GM19328 (cell line): Measurements from ENCODE around the gene CLEC2B.
"Not testable (repeated sequence)": the region's sequence is repeated elsewhere in the genome, so short reads cannot be mapped to it uniquely, and the experiment has no call there.

Experiments
- ATAC-seq: cut with Tn5 transposase; IDR thresholded peaks from one replicate; pipeline ENCODE4 v1.9.1; 2021; ENCODE audit warnings: mild to moderate bottlenecking, moderate library complexity; ENCODE audit not compliant: unreplicated experiment

CLEC2B gene

DNA sequence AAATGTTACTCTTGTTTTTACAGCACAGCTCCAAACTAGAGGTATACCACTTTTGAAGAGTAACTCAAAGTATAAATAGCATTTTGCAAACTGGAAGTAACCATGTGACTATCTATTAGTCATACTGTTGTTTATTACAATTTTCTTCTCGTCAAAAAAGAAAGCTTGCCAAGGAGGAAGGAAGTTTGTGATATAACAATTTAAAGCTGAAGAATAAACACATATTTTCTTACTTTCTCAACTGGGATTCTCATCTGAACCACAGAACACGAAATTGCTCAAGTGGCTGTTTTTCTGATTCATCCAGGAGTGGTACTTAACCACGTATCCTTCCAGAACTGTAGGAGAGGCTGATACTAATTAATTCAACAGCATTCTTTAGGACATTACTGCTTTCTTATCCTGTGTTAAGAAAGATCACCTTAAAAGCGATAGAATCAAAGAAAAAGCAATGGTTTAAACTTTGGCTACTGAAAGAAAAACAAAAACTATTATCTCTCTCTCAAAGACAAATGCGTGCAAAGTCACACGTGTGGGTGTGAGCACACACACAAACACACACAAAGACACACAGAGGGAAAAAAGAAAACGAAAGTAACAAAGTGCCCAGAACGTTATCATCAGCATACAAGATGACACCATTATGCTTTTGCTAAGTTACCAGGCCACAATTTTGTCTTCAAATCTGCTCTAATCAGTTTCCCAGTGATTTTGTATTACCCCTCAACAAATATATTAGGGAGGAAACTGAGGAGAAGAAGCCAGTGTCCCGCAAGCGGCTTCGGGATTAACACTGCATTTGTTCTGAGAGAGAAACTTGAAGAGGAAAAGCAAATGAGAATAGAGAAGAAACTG lies at the start of gene CLEC2B:
Gene CLEC2B (minus strand): TSS at position 48 of the 855 bp plus-strand sequence.
- ATAC-seq, result no peak

DNA sequence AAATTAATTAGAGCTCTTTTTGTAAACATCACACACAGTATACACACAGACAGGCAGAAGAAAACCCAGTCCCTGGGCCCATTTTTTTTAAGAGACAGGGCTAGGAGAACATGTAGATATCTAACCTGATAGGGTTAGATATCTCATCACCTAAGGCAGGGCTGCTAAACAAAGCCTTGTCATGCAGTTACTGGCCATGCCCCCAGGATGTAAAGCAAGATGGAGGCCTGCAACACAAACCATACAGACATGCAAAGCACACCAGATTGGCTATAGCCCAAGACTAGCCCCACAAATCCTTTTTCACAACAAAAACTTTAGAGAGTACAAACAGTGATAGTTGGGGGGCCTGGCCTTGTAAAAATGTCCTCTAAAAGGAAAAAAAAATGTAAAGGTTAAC lies 42.6 kb upstream of the CLEC2B start:
- no peak for ATAC-seq

DNA sequence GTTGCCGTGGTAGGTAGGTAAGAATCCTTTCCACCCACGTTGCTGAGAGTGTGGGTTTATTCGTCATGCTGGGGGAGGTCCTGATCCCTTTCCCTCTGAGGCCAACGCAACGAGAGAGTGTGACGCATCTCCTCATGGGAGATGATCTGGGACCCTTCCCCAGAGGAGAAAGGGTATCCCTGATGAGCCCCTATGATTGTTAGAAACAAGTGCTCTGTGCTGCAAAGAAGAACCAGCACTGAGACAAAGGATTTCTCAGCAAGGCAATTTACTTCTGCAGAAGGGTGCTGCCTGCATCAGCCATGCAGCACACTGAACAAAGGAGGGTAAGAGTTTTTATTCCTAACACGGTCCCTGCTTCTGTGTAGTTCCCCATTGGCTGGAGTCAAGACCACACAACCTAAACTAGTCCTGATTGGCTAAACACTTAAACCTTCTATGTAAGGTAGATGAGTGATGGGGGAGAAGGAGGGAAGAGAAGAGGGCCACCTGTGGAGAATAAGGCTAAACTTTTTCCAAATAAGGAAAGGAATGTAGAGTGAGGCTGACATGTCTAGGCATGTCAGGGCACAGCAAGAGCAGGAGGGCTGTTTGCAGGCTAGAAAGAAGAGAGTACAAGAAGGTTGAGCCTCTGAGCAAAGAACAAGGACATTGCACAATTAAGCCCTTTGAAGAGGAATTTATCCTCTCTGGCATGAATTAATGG lies 41.7 kb upstream of the CLEC2B start:
- ATAC-seq, result no peak

DNA sequence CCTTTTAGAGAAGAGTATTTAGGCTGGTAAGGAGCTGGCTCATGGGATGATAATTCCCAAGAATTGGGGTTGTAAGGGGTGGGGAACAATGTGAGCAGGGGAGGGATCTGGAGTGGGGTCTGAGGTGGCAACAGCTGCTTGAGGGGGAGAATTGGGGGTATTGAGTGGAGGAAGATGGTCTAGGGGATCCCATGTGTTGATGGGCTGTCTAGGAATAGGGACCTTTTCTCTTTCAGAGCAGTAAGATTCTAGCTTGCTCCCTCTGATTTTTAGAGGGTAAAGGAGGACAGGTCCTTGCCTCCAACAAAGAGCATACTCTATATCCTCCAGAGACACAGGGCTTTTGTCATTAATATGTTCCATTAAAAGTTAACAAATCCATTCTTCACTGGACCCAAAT lies 40.6 kb upstream of the CLEC2B start:
- ATAC-seq, result no peak

DNA sequence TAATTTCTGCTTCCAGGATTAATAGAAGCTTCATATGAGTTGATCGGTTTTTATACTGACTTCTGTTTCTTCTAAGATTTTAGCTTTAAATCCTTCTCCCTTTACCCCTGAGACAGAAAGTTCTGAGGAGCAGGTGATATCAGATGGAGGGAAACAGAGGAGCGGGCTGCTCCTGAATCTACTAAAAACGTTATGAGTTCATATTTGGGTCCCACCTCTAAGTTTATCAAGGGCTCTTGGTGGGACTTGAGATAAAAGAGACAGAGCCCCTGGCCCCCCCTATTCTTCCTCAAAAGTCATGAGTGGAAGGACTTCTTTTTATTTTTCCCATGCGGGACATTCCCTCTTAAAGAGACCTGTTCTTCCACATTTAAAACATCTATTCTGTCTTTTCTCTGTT lies 39.2 kb upstream of the CLEC2B start:
- ATAC-seq, result no peak

DNA sequence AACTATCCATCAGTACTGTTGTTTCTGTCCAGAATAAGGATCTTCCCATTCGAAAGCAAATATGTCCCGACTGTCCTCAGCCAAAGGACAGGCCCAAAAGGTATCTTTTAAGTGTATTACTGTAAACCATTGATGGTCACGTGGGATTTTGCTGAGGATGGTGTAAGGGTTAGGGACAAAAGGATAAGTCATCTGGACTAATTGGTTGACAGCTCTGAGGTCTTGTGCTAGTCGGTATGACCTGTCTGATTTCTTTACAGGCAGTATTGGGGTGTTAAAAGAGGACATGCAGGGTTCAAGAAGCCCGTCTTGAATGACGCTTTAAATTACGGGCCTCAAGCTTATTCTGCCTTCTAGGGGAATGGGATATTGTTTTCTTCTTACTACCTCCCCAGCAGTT lies 38.6 kb upstream of the CLEC2B start:
- no peak for ATAC-seq

DNA sequence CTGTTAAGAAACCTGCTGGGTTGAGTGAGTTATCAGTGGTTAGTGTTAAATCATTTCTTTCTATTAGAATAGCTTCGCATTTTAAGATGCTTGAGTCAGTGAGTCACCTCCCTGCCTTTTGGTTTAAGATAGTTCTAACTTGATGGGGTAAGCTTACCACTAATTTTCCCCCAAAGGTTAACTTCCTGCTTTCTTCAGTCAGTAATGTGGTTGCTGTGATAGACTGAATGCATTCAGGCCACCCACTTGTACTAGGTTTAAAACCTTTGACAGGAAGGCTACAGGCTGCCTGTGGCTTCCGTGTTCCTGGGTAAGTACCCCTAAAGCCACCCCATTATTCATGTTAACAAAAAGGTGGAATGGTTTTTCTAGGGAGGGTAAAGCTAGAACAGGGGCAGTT lies 37.7 kb upstream of the CLEC2B start:
- no peak for ATAC-seq

DNA sequence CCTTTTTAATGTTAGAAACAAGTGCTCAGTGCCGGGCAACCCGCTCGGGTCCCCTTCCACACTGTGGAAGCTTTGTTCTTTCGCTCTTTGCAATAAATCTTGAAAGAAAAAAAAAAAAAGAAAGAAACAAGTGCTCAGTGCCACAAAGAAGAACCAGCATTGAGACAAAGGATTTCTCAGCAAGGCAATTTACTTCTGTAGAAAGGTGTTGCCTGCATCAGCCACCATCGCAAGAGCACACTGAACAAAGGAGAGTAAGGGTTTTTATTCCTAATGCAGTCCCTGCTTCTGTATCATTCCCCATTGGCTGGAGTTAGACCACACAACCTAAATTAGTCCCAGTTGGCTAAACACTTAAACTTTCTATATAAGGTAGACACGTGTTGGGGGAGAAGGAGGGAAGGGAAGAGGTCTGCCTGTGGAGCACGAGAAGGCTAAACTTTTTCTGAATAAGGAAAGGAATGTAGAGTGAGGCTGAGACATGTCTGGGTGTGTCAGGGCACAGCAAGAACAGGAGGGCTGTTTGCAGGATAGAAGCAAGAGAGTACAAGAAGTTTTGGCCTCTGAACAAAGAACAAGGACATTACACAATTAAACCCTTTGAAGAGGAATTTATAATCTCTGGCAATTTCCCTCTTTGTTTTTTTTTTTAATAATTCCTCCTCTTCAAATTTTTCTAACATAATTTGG lies 33.5 kb upstream of the CLEC2B start:
- no peak for ATAC-seq

DNA sequence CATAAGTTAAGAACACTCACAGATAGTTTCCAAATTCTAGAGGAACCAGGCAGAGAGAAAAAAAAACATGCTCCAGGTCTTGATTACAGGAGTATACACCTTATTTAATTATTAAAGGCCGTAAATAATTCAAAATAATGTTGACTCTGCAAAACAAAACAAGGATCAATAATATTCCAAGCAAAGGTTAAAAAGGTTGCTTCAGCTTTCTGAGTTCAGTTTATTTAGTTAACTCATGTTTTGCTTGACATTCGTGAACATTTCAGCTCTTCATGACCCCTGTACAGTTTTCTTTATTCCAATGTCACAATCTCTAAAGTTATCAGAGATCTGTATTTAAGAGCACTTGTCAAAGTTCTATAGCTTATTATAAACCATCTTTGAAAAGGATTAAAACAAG lies 31.8 kb upstream of the CLEC2B start:
- ATAC-seq, result no peak

DNA sequence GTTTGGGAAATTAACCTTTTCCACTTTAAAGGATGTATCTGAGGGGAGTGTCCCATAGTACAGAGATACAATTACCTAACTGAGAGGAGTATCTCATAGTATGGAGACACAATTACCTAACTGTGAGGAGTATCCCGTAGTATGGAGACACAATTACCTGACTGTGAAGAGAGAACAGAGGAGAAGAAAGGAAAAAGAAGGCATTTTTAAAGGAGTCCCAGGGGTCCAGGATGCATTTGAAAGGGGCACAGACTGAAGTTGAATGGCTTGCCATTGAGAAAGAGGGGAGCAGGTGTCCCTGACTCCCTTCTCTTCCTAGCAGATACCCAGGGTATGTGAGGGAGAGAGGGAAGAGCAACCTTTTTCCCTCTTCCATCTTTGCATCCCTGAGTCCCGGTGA lies 30.1 kb upstream of the CLEC2B start:
- ATAC-seq, result no peak

DNA sequence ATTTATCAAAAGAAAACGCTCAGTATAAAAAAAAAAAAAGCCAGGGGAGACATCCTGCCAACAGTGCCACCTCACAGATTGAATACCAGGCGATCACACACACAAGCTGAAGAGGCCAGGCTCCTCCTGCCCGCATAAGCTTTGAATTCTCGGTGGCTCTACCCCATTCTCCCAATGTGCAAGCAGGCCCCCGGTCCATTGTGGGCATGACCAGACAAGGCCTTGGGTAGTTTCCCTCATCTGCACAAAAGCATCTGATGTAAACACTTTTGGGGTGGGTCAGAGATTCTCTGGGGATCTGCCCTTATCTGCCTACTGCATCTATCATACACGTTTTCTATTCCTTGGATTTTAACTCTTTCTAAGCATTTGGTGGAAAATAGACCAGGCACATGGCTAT lies 28.4 kb upstream of the CLEC2B start:
- no peak for ATAC-seq

DNA sequence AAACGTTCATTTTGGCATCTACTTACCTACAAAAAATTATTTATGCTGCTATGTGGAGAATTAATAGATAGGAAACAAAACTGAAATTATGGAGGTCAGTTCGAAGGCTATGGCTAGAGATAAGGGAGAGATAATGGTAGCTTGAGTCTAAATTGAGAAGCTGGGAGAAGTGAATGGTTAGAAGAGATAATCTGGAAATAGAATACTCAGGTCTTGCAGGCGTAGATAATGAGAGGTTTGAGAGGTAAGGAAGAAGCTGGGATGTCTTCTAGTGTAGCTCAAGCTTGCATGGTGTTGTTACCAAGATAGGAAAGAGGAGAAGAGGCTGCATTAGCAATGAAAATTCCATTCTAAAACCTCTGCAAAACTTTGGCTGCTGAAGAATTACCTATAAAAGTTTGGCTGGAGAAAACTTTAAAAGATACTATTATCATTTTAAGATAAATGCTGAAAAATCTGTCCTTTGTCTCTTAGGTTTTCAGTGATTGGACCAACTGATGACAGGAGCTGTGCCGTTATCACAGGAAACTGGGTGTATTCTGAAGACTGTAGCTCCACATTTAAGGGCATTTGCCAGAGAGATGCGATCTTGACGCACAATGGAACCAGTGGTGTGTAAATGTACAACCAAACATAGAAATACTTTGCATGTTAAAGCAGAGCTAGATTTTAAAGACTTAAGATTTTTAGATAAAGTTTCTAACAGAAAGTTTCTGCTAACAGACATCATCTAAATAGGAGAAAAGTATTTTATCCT lies 26.2 kb upstream of the CLEC2B start:
- no peak for ATAC-seq

DNA sequence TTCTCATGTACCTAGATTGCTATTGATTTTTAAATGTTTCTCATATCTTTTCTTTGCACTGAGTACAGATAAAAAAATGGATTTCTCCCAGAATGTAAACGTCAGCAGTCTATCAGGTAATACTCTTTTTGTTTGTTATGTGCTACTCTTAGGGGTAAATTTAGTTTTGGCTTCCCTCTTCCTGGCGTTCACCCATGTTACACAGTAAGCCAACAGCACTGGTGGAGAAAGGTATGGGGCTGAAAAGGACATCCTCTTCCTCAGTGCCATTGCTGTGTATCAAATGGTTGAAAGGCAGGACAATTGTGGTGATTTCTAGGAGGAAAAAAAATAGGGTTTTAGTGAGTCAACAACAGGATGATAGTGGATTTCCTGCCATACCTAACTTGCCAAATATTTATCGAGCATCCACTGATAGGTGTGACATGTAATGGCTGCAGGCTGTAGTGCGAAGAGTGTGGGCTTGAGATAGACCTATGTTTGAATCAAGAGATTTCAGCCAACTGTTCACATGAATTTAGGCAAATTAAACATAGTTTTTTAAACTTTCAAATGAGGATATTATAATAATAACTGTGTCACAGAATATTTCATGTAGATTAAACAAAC lies 19.6 kb upstream of the CLEC2B start:
- no peak for ATAC-seq

DNA sequence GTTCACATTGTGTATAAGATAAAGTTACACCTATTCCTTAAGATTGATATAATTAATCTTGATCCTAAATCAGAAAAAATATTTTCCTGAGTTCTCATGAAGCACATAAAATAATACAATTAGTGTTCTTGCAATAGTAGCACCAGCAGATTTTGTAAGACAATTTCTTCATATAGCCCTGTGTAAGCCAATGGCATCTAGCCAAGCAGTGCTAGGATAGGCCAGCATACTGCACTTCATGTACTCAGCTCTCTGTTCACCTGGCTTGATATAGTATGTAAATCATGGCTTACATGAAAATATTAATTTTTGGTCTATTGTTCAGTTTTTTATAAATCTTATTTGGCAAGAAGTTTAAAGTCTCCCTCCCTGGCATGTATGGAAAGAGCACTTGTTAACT lies 14.0 kb upstream of the CLEC2B start:
- ATAC-seq, result no peak

DNA sequence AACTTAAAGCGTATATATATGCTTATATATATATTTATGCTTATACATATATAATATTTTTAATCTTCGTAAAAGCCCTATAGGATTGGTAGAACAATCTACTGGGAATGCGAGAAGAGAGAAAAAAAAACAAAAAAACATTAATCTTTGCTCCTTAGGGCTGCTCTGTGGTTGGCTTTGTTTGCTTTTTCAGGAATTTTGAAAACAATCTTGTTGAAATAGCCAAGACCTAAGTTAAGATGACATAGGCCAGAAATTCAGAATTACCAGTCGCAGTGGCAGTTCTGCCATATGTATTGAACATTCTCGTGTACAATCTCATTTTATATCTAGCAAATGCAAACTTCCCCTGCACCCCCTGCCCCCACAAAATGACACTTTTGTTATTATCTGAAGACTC lies 12.8 kb upstream of the CLEC2B start:
- no peak for ATAC-seq

DNA sequence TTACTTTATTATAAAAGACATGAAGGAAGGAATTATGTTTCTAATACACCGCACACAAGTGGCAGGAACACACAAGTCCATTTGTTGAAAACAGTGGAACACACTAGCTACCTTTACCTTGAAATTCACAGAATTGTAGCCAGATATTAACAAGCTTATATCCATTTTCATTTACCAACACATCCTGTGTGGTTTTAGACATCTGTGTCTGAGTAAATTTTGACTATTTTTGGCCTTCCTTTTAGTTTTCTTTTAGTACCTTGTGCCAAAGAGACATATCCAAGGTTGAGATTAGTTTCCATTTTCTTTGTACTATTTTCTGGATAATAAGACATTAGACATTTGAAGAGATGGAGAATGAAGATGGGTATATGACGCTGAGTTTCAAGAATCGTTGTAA lies 12.1 kb upstream of the CLEC2B start, which contains the start of gene KLRF2:
Gene KLRF2 (plus strand): TSS at position 244 of the 400 bp plus-strand sequence. CDS start 107 bp downstream, at position 351.
- ATAC-seq, result no peak

DNA sequence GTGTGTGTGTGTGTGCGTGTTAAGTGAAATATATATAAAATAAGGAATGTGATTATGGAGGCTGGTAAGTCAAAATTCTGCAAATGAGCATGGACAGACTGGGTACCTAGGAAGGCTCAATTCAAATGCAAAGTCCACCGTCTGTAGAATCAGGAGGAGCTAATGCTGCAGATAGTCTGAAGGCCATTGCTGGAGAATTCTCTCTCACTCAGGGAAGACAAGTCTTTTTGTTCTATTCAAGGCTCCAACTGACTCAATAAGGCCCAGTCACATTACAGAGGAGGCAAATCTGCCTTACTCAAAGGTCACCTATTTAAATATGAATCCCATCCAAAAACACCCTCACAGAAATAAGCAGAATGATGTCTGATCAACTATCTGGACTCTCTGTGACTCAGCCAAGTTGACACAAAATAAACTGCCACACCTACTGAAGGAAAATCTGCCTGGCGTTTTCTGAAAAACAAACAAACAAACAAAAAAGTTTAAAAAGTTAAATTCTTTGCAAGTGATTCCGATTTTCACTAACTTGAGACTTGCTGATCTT lies 11.5 kb upstream of the CLEC2B start:
- no peak for ATAC-seq

DNA sequence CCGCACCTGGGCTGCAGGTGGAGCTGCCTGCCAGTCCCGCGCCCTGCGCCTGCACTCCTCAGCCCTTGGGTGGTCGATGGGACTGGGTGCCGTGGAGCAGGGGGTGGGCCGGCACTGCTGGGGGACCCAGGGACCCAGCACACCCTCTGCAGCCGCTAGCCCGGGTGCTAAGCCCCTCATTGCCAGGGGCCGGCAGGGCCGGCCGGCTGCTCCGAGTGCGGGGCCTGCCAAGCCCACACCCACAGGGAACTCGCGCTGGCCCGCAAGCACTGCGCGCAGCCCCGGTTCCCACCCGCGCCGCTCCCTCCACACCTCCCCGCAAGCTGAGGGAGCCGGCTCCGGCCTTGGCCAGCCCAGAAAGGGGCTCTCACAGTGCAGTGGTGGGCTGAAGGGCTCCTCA lies 7.0 kb upstream of the CLEC2B start:
- not testable (repeated sequence) for ATAC-seq

DNA sequence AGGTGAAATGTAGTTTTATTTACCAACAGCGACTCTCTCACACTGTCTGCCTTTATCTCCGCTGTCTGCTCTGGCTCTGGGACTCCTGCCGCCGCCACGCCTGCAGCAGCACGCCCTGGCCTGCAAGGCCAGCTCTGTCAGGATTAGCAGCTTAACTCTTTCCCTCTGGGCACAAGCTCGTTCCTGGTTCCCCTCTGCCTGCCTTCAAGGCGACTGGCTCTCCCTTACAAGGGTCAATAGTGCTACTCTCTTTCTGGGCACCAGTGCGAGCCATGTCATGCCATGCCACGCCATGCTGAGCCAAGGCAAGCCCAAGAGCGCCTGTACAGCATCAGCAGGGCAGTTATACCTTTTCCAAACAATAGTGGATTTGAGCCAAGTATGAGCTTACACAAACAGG lies 3.6 kb upstream of the CLEC2B start:
- ATAC-seq, result no peak

DNA sequence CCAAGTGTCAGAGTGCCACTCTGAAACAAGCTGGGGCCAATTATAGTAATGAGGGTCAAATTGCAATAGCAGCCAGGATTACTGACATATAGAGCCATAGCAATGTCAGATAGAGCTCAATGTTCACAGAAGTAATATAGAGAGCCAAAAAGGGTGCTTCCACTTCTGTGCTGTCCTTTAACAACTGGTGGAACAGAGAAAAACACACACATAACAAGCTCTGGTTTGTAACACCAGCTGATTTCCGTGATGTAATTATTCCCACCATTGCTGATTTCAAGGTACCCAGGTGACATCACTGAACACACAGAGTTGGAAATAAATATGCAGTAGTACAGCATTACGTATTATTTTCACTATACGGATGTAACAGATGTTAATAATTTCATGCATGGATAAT lies 3.0 kb upstream of the CLEC2B start:
- no peak for ATAC-seq
